Measurements from ENCODE around the gene NR2C1. TPM values are rescaled to one million over a fixed set of nuclear protein-coding genes. Genes with fewer than 3 reads are reported as not detected.

The NR2C1 gene
- total RNA-seq (2022; extraction: Qiagen RNA extraction) = 22.8 to 27.5 TPM (median 26.0 TPM) in 5 replicates

DNA sequence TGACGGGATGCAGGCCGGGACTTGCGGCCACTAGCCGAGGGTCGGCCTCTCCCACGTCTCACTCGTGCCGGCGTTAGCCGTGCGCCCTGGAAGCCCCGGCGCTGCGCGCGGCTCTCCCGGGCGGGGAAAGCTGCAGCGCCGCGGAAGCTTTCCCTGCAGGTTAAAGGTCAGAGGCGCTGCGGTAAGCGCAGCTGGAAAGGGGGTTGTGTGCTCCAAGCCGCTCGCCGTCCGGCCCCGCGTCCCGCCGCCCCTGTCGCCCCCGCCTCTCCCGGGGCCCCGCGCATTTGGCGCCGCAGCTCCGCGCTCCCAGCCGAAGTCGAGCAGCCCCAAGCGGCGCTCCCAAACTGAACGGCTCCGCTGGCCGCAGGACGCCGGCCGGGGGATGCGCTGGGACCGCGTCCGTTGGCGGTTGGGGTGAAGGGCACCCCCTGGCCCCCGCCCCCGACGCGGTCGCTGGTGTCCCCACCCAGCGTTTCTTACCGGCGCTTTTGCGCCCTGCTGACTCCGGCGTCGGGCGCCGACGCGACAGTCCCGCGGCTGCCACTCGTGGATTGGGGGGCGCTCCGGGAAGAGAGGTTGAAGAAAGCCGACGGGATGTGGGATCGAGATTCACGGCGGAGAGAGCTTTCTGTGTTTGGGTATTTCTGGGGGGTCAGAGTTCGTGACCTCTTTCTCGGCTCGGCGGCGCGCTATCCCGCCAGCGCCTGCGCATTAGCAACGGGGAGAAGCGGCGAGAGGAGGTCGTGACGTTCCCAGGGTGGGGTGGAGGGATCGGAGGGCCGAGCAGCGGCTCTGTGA, at the start of gene NR2C1:
Gene NR2C1 (minus strand): TSS at position 719 of the 798 bp plus-strand sequence. CDS start 6,234 bp downstream, outside the sequence.

GRCh38 chr12:95003213-95003920, 70.1 kb downstream of the NR2C1 start, which contains the start of gene NDUFA12:
Gene NDUFA12, minus strand, starts transcription at chr12:95003697. Its CDS starts 17 bp downstream, at chr12:95003680.

Other genes starting within 250 kb of the NR2C1 start
- 122 to 162 TPM (median 135 TPM) in 5 replicates for gene NDUFA12, start 69.9 kb downstream of the NR2C1 start, total RNA-seq (2022; extraction: Qiagen RNA extraction)
- gene FGD6, start 143.8 kb upstream of the NR2C1 start, total RNA-seq (2022; extraction: Qiagen RNA extraction) = 12.5 to 17.4 TPM (median 14.9 TPM) in 5 replicates
- 55.0 to 79.8 TPM (median 63.9 TPM) in 5 replicates for gene VEZT, start 144.2 kb upstream of the NR2C1 start, total RNA-seq (2022; extraction: Qiagen RNA extraction)

Measured in A549 treated with CORT108297 at 1 μM for 4 hours (cell line).